ENCODE data around the gene FAM236D. TPM values are rescaled to one million over a fixed set of nuclear protein-coding genes. Genes with fewer than 3 reads are reported as not detected.

Gene FAM236D
- total RNA-seq, 1 donor from 2014 or later = not detected

Other genes starting within 250 kb of the FAM236D start
- 29.4 TPM for gene HDAC8, start 235.4 kb downstream of the FAM236D start, total RNA-seq (ENCODE audit: unreplicated experiment)
- gene PHKA1, start 93.9 kb downstream of the FAM236D start, total RNA-seq (ENCODE audit: unreplicated experiment) = 4.0 TPM
- gene DMRTC1B, start 31.3 kb downstream of the FAM236D start, total RNA-seq (ENCODE audit: unreplicated experiment) = 1.3 TPM
- gene FAM236B, start 25.6 kb downstream of the FAM236D start, total RNA-seq (ENCODE audit: unreplicated experiment) = not detected
- not detected for gene FAM236C, start 104.4 kb upstream of the FAM236D start, total RNA-seq (ENCODE audit: unreplicated experiment)
- not detected for gene FAM236A, start 130.0 kb upstream of the FAM236D start, total RNA-seq (ENCODE audit: unreplicated experiment)
- gene DMRTC1, start 135.6 kb upstream of the FAM236D start, total RNA-seq (ENCODE audit: unreplicated experiment) = 0.38 TPM
- gene PABPC1L2B, start 194.7 kb upstream of the FAM236D start, total RNA-seq (ENCODE audit: unreplicated experiment) = 9.4 TPM